Fibroblast of the aortic adventitia (primary cell): ENCODE data around the gene GCC2. TPM values are rescaled to one million over a fixed set of nuclear protein-coding genes. Genes with fewer than 3 reads are reported as not detected.

Experiments
- DNase-seq: peaks from one replicate; pipeline ENCODE4 v3.0.0-alpha.2; 2010; ENCODE audit warnings: low read depth
- H3K4me3 ChIP-seq: 2 replicates; pipeline ENCODE4 v1.5.1; 2011; ENCODE audit warnings: low read depth, mild to moderate bottlenecking, control low read depth, low read length, moderate library complexity
- CTCF ChIP-seq: IDR thresholded peaks from 2 replicates; pipeline ENCODE4 v1.5.1; 2011; ENCODE audit warnings: mild to moderate bottlenecking, low read length, control low read depth, inconsistent platforms; ENCODE audit not compliant: insufficient read depth
- total RNA-seq: library from RNA; depleted of rRNA; stranded (reverse); fragments of >200 nt; gene quantifications from 2 replicates; pipeline ENCODE4 v1.2.3, GENCODE V29; 2012; ENCODE audit warnings: low replicate concordance

Gene GCC2
- total RNA-seq, 1 donor = 42.8 TPM

- H3K4me3 ChIP-seq = no peak overlapping the region
- DNase-seq = no peak
- TF ChIP-seq CTCF = no peak
Observed at GRCh38 chr2:108407864-108408729, 40.9 kb upstream of the GCC2 start.

DNA sequence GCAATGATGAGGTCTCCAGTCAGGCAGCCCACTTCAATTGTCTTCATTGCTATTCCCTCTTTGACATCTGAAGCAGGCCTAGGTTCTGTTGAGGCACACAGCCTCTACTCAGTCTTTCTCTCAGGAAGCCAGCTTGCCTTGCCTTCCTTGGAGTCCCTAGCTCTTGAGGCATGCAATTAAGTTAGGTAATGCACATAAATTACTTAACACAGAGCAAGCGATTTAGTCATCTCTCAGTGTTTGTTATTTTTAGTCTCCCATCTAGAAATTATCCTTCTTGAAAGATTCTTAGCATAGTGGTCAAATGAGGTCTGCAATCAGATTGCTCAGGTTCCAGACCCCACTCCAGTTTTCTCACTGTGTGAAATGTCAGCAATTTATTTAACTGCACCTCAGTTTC, 39.2 kb upstream of the GCC2 start:
- TF ChIP-seq CTCF = no peak
- no peak overlapping the region for H3K4me3 ChIP-seq
- no peak for DNase-seq

GRCh38 chr2:108412995-108413710, 35.9 kb upstream of the GCC2 start:
- TF ChIP-seq CTCF = no peak
- H3K4me3 ChIP-seq = no peak overlapping the region
- DNase-seq = peak; percentile 74

DNA sequence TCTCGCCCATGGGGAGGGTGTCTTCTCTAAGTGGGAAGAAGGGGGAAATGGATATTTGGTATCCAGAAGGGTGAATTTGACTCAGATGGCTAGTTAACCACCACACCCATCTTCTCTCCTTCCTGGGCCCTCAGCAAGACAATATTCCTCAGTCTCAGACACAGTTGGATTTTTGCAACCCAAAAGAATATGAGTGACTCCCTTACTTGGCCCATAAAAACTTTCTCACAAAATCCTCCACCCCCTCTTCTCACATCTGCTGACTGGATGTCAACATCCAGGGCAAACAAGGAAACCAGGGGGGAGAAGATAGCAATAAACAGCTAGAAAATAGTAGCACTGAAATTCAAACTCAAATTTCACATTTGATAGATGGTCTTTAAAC, 35.3 kb upstream of the GCC2 start:
- no peak for DNase-seq
- no peak for TF ChIP-seq CTCF

DNA sequence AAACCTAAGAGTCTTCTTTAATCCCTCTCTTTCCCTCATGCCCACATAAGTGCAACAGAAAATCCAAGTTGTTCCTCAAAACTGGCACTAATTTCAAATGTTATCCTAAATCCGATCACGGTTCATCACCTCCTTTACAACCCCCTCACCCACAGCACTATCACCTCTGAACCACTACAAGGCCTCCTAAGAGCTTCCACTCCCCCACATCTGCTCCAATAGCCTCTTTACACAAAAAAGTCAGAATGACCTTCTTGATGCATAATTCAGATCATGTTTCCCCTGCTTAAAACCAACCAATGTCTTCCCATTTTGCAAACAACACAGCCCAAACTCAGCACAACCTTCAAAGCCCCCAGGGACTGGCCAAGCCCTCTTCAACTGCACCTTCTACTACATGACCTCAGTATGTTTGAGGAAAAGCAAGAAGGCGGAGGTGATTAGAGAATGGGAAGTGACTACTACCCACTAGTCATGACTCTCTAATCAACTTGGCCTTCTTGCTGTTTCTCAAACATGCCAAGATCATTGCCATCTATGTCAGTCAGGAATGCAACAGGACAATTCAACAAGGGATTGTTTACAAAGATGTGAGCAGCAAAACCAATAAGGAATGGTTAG, 34.6 kb upstream of the GCC2 start:
- H3K4me3 ChIP-seq = no peak overlapping the region
- no peak for TF ChIP-seq CTCF
- no peak for DNase-seq

More for the DNA sequence above, 35.3 kb upstream of the GCC2 start:
- H3K4me3 ChIP-seq = no peak overlapping the region

- no peak overlapping the region for H3K4me3 ChIP-seq
- DNase-seq = no peak
- TF ChIP-seq CTCF = no peak
Observed at GRCh38 chr2:108414945-108415344, 34.1 kb upstream of the GCC2 start.
